NT2/D1 (cell line): ENCODE measurements around the gene GPRC5A.
A peak's percentile ranks its signal among the peaks of the same experiment; 100 is the strongest.

Experiments
- DNase-seq: peaks from one replicate; pipeline ENCODE4 v3.0.0-alpha.2; 2011; ENCODE audit warnings: low read depth, low spot score
- H3K27me3 ChIP-seq: 2 replicates; pipeline ENCODE4 v1.6.0; 2011; ENCODE audit warnings: mild to moderate bottlenecking; ENCODE audit not compliant: insufficient read length, insufficient read depth
- H3K36me3 ChIP-seq: 2 replicates; pipeline ENCODE4 v1.6.1; 2011; ENCODE audit warnings: mild to moderate bottlenecking, low read length, mixed read lengths; ENCODE audit not compliant: insufficient read depth, insufficient read length
- H3K4me1 ChIP-seq: 2 replicates; pipeline ENCODE4 v1.5.1; 2011; ENCODE audit not compliant: insufficient read depth, insufficient read length
- H3K4me3 ChIP-seq: 2 replicates; pipeline ENCODE4 v1.5.1; 2011; ENCODE audit warnings: low read depth; ENCODE audit not compliant: insufficient read length
- H3K9ac ChIP-seq: 2 replicates; pipeline ENCODE4 v1.6.0; 2011; ENCODE audit warnings: low read depth; ENCODE audit not compliant: insufficient read length
- H3K9me3 ChIP-seq: 2 replicates; pipeline ENCODE4 v1.5.1; 2011; ENCODE audit warnings: mild to moderate bottlenecking, low read length; ENCODE audit not compliant: insufficient read depth
- SUZ12 ChIP-seq: IDR thresholded peaks from 2 replicates; pipeline ENCODE4 v1.6.1; 2011; ENCODE audit not compliant: insufficient read length, insufficient read depth; ENCODE audit errors: extremely low read depth
- YY1 ChIP-seq: IDR thresholded peaks from 2 replicates; pipeline ENCODE4 v1.6.1; 2011; ENCODE audit not compliant: insufficient read length, insufficient read depth
- ZNF274 ChIP-seq: IDR thresholded peaks from 2 replicates; pipeline ENCODE4 v1.6.1; 2011; ENCODE audit warnings: mild to moderate bottlenecking, low read depth, low read length

The GPRC5A gene

GRCh38 chr12:12924169-12924568 is 32.8 kb downstream of the GPRC5A start:
- no peaks in the 10 kb centered on the region for H3K9me3 ChIP-seq
- H3K4me3 ChIP-seq, result no peak overlapping the region
- DNase-seq, result no peak
- TF ChIP-seq YY1, result no peak
- TF ChIP-seq SUZ12, result no peak
- no peak for TF ChIP-seq ZNF274
- no peak overlapping the region for H3K9ac ChIP-seq
- H3K36me3 ChIP-seq, result no peaks in the 10 kb centered on the region
- H3K27me3 ChIP-seq, result no peaks in the 10 kb centered on the region
- no peaks in the 10 kb centered on the region for H3K4me1 ChIP-seq

GRCh38 chr12:12925388-12925787 is 34.0 kb downstream of the GPRC5A start:
- Histone ChIP-seq H3K4me3 (no peak overlapping the region), H3K4me1 (no peaks in the 10 kb centered on the region), H3K9me3 (peaks cover 5% of the 10 kb centered on the region; the same call in 1 of the 2 replicates), H3K27me3 (no peaks in the 10 kb centered on the region), H3K9ac (no peak overlapping the region), H3K36me3 (no peaks in the 10 kb centered on the region)
- TF ChIP-seq YY1, result no peak
- TF ChIP-seq SUZ12, result no peak
- TF ChIP-seq ZNF274, result no peak
- DNase-seq, result no peak

GRCh38 chr12:12926571-12927071 is 35.3 kb downstream of the GPRC5A start:
- Histone ChIP-seq H3K36me3 (no peaks in the 10 kb centered on the region), H3K27me3 (no peaks in the 10 kb centered on the region), H3K9me3 (peaks cover 11% of the 10 kb centered on the region; the same call in 1 of the 2 replicates), H3K4me1 (no peaks in the 10 kb centered on the region), H3K4me3 (no peak overlapping the region), H3K9ac (no peak overlapping the region)
- no peak for TF ChIP-seq ZNF274
- TF ChIP-seq YY1, result no peak
- TF ChIP-seq SUZ12, result no peak
- DNase-seq, result no peak

- Histone ChIP-seq H3K9ac (no peak overlapping the region), H3K27me3 (no peaks in the 10 kb centered on the region), H3K4me3 (peak overlapping the region; percentile 31), H3K4me1 (no peaks in the 10 kb centered on the region), H3K9me3 (peaks cover 11% of the 10 kb centered on the region; the same call in 1 of the 2 replicates), H3K36me3 (no peaks in the 10 kb centered on the region)
- DNase-seq, result no peak
- TF ChIP-seq ZNF274 (no peak), SUZ12 (no peak), YY1 (no peak)
These were observed 36.1 kb downstream of the GPRC5A start for GRCh38 chr12:12927211-12928079.

GRCh38 chr12:12929696-12930095 is 38.3 kb downstream of the GPRC5A start:
- H3K9ac ChIP-seq, result no peak overlapping the region
- no peaks in the 10 kb centered on the region for H3K4me1 ChIP-seq
- no peaks in the 10 kb centered on the region for H3K36me3 ChIP-seq
- H3K27me3 ChIP-seq, result no peaks in the 10 kb centered on the region
- H3K9me3 ChIP-seq, result peaks cover 11% of the 10 kb centered on the region; the same call in 1 of the 2 replicates
- H3K4me3 ChIP-seq, result no peak overlapping the region
- TF ChIP-seq YY1, result no peak
- TF ChIP-seq ZNF274, result no peak
- TF ChIP-seq SUZ12, result no peak
- DNase-seq, result no peak

- TF ChIP-seq YY1, result no peak
- no peak for TF ChIP-seq ZNF274
- TF ChIP-seq SUZ12, result no peak
- peaks cover 11% of the 10 kb centered on the region; the same call in 1 of the 2 replicates for H3K9me3 ChIP-seq
- DNase-seq, result no peak
- H3K27me3 ChIP-seq, result no peaks in the 10 kb centered on the region
- H3K9ac ChIP-seq, result no peak overlapping the region
- no peaks in the 10 kb centered on the region for H3K4me1 ChIP-seq
- no peak overlapping the region for H3K4me3 ChIP-seq
- H3K36me3 ChIP-seq, result no peaks in the 10 kb centered on the region
These were observed 39.4 kb downstream of the GPRC5A start for GRCh38 chr12:12930633-12931219.

- peaks cover 11% of the 10 kb centered on the region; the same call in 1 of the 2 replicates for H3K9me3 ChIP-seq
- TF ChIP-seq ZNF274 (no peak), YY1 (no peak)
- H3K36me3 ChIP-seq, result no peaks in the 10 kb centered on the region
- H3K4me1 ChIP-seq, result no peaks in the 10 kb centered on the region
- no peak overlapping the region for H3K4me3 ChIP-seq
- H3K9ac ChIP-seq, result no peak overlapping the region
- DNase-seq, result no peak
- no peaks in the 10 kb centered on the region for H3K27me3 ChIP-seq
These were observed 42.4 kb downstream of the GPRC5A start for GRCh38 chr12:12933742-12934141.
